HG03469 (cell line): ENCODE measurements around the gene ERGIC3.
"Not testable (repeated sequence)": the region's sequence is repeated elsewhere in the genome, so short reads cannot be mapped to it uniquely, and the experiment has no call there.

ENCODE experiments used
- ATAC-seq: cut with Tn5 transposase; IDR thresholded peaks from one replicate; pipeline ENCODE4 v1.9.1; 2021; ENCODE audit warnings: mild to moderate bottlenecking, moderate library complexity, moderate number of reproducible peaks; ENCODE audit not compliant: unreplicated experiment

Gene ERGIC3

DNA sequence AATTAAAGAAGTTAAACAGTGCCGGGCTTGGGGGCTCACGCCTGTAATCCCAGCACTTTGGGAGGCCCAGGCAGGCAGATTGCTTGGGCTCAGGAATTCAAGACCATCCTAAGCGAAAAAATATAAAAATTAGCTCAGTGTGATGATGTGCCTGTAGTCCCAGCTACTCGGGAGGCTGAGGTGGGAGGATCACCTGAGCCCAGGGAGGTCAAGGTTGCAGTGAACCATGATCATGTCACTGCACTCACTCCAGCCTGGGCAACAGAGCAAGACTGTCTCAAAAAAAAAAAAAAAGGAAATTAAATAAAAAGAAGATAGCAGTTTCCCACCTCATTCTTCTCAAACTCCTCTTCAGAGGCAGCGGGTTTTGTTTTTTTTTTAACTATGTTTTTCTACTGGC is 24.1 kb upstream of the ERGIC3 start:
- ATAC-seq = not testable (repeated sequence)

DNA sequence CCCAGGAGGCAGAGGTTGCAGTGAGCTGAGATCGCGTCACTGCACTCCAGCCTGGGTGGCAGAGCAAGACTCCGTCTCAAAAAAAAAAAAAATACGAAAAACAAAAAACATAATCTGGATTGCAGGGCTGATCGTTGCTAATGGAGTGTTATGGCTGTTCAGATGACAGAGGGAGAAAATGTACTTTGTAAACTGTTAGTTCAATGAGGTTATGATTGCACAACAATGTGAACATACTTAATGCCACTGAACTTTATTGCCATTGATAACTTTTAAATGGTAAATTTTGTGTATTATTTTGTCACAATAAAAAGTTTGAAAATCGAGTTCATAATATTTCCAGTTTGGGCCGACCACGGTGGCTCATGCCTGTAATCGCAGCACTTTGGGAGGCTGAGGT is 22.9 kb upstream of the ERGIC3 start:
- ATAC-seq = no peak

DNA sequence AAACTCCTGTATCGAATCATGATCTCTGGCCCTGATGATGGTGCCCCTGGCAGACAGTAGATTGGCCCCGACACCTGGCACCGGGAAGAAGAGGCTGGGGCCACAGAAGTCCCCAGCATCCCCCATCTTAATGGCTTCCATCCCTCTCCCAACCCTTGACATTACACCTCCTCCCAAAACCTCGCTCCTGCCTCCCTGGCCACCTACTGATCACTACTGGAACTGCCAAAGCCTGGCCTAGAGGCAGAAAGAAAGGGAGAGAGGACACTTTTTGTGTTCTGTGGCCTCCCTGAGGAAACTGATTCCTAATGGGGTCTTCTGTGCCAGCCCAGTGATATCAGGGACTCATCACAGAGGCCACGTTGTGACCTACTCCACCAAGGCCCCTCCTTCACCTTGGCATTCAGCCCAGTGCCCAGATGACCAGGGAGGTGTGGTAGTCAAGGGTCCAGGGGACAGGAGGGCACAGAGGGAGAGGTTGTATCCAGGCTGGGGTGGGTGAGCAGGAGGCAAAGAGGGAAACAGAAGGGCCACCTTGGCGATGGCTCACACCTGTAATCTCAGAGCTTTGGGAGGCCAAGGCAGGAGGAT is 18.5 kb upstream of the ERGIC3 start:
- no peak for ATAC-seq

DNA sequence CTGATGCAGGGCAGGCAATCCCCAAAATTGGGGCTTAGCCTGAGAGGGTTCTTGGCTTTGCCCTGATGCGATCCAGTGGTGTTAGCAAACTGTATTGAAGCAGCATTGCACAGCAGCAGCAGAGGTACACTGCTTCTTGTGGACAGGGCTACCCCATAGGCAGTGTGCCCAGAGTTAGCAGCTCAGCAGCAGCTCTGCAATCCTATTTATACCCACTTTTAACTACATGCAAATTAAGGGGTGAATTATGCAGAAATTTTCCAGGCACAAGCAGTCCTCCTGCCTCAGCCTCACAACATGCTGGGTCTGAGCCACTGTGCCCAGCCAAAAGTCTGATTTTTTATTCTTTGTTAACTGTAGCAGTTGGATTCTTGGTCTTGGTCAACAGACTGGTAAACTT is 16.2 kb upstream of the ERGIC3 start:
- no peak for ATAC-seq

DNA sequence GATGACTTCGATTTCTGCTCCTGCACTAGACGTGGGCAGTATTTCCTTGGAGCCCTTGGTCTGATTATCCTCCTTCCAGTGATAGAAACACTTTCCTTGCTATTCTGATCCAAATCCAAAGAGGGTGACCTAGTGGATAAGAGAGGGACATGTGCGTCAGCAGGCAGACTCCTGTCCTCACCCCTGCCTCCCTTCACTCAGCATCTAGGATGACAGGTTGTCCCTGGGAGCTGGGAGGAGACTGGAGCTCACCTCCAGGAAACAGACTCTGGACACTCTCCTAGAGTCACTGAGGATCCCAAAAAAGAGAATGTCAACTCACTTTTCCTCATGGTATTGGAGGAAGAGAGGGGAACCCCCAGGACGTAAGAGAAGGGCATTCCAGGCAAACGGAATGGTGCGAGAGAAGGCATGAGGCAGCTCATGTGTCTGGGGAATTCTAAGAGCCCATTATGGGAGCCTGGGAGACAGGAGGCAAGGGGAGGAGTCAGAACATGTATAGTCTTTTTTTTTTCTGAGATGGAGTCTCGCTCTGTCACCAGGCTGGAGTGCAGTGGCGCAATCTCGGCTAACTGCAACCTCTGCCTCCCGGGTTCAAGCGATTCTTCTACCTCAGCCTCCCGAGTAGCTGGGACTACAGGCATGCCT is 14.6 kb upstream of the ERGIC3 start:
- ATAC-seq = no peak

DNA sequence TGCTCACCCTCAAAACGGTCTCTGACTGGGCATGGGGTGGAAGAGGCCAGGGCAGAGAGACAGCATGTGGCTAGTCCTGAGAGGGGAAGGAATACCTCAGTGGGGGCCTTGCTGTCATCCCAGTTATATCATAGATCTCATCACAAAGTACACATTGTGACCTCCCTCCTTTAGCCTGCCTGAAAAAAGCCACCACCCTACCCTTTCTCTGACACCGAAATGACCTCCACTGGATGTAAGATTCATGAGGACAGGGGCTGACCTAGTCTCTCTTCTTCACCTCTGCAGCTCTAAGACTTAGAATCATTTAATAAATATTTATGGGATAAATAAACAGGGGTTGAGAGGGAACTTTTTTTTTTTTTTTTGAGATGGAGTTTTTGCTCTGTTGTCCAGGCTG is 12.3 kb upstream of the ERGIC3 start, which contains the start of gene C20orf173:
TSS of gene C20orf173 (minus strand) at position 101 of the 400 bp plus-strand sequence. CDS start 279 bp downstream, outside the sequence.
- ATAC-seq = no peak

DNA sequence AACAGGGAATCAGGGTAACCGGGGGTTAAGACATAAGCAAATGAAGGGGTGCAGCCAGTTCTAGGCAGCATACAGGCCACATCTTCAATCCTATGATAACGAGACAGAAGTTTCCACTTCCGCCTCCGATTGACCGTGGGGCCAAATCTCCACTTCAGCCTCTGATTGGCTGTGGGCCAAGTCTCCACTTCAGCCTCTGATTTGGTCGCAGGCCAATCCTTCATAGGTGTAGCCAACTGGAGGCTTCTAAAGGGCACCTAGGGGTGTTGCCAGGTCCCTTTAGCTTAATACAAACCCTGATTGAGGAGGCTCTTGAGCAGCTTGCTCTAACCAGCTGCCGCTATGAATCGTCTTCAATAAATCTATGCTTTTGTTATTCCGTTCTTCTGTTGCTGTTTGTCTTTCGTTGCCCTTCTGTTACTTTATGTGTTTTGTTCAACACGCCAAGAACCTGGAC is 2.1 kb upstream of the ERGIC3 start:
- no peak for ATAC-seq

DNA sequence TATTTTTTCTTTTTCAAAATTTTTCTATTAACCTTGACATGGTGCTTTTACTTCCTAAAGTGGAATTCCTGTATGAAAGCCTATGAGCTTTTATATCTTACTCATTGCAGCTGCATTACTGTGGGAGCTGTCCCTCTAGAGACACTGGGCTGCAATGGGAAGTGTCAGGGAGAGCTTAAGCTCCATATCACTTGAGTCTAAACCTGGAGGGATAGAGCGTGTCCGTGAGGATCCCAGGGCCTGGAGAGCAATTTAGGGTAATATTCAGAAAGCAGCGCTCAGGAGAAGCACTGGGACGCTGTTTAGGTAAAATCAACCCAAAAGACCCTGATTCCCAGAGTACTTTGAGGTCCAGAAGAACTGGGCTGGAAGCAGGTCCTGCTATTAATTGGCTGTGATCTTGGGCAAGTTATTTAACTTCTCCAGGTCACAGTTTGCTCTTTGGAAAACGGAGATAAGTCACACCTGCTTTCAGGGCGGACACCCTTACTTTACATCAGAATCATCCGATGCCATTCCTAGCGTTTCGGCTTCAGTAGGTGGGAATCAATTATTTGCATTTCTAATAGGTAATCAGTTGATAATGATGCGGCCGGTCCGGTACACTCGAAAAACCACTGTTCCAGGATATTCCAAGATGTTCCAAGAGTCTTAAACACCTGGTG is 628 bp upstream of the ERGIC3 start:
- ATAC-seq = no peak

DNA sequence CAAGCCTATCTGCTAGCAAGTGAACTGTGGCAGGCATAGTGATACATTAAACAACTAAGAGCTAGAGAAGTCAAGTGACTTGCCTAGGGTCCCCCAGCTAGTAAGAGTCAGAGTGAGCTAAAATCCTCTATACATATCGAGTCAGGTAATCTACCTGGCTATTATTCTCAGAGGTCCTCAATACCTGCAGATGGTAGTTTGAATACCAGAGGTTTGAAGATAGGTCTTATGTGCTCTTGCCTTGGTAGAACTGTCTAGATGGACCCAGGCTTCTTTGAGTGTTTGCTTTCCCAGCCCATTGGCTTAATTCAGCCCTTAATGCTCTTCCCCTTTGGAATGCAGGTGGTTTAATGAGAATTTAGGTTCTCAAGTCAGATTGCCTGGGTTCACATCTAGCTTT is 1.1 kb downstream of the ERGIC3 start:
- ATAC-seq = no peak

DNA sequence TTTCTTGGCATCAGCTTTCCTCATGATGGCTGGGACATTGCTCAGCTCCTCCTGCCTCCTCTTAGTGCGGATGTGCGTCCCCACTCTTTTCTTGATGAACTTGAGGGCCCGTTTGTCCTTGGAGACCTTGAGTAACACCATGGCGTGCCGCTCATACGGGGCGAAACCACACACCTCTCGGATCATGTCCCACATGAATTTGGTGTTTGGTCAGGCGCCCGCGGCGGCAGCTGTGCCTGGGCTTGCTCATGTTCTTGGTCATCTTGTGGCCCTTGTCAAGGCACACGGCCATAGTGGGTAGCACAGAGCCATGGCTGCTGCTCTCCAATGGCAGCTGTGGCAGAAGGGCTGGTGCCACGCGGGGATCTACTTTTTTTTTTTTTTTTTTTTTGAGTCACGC is 2.6 kb downstream of the ERGIC3 start:
- ATAC-seq = no peak

DNA sequence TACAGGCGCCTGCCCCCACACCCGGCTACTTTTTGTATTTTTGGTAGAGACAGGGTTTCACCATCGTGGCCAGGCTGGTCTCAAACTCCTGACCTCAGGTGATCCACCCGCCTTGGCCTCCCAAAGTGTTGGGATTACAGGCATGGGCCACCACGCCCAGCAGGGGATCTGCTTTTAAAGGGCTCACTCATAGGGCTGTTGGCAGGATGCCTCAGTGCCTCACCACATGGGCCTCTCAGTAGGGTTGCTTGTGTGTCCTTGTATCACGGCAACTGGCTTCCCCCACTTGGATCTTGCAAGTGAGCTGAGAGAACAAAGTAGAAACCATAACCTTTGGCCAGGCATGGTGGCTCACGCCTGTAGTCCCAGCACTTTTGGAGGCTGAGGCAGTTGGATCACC is 3.1 kb downstream of the ERGIC3 start:
- ATAC-seq = not testable (repeated sequence)

DNA sequence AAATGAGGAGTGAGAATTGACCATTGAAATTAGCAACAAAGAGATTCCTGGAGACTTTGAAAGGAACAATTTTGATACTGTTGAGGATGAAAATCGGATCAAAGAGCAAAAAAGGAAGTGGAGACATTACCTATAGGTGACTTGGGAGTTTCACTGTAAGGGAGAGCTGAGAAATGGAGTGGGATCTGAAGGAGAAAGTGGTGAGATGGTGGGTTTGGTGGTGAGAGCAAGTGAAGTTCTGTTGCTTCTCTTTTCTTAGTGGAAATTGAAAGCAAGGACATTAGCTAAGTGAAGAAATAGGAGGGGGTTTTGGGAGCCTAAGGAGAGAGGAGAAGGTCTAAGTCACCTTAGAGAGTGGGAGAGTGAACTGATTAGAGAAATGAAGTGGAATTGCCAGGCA is 4.2 kb downstream of the ERGIC3 start:
- ATAC-seq = no peak

DNA sequence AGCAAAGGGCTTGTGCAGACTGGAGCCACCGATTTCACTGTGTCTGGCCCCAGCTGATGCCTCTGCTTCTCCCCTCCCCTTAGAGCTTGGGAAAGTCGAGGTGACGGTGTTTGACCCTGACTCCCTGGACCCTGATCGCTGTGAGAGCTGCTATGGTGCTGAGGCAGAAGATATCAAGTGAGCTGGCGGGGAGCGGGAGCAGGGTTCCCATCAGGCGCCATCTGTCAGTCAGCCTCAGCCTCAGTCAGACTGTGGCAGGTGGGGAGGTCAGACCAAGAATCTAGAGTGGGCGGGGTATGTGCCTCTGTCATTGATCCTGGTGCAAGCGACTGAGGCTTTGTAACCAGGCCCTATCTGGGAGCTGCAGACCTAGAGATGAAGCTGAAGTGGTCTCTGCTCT is 5.5 kb downstream of the ERGIC3 start:
- ATAC-seq = no peak

DNA sequence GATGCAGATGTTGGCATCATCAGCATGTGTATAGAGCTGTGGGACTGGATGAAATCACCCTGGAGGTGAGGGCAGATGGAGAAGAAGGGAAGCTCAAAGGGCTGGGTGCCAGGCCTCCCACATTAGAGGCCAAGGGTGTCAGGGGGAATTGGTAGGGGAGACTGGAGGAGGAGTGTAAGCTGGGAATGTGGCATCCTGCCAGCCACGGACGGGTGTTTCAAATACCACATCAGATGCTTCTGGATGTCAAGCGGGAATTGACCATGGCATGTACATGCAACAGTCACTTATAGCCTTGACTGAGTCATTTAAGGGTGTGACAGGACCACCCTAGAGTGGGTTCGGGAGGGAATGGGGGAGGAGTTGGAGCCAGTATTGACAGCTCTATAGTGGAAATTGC is 9.6 kb downstream of the ERGIC3 start:
- no peak for ATAC-seq

DNA sequence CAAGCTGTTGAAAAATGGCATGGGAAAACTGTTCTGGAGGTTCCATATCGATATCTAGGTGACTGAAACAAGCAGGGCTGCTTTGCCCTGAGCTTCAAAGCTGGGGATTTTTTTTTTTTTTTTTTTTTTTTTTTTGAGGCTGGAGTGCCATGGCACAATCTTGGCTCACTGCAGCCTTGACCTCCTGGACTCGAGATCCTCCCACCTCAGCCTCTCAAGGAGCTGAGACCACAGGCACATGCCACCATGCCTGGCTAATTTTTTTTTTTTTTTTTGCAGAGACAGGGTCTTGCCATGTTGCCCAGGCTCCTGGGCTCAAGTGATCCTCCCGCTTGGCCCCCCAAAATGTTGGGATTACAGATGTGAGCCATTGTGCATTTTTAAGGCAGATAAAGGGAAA is 11.0 kb downstream of the ERGIC3 start:
- ATAC-seq = no peak

DNA sequence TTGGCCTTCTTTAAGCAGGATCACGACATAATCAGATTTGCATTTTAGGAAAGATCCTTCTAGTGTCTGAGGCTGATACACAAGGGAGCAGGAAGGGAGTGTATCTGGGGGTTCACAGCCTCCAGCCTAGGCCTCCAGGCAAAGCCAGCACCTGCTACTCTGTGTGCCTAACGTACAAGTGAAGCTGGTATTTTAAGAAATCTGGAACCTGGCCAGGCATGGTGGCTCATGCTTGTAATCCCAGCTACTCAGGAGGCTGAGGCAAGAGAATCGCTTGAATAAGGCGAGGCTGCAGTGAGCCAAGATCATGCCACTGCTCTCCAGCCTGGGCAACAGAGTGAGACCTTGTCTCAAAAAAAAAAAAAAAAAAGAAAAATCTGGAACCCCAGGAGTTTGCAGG is 13.6 kb downstream of the ERGIC3 start:
- ATAC-seq = not testable (repeated sequence)

DNA sequence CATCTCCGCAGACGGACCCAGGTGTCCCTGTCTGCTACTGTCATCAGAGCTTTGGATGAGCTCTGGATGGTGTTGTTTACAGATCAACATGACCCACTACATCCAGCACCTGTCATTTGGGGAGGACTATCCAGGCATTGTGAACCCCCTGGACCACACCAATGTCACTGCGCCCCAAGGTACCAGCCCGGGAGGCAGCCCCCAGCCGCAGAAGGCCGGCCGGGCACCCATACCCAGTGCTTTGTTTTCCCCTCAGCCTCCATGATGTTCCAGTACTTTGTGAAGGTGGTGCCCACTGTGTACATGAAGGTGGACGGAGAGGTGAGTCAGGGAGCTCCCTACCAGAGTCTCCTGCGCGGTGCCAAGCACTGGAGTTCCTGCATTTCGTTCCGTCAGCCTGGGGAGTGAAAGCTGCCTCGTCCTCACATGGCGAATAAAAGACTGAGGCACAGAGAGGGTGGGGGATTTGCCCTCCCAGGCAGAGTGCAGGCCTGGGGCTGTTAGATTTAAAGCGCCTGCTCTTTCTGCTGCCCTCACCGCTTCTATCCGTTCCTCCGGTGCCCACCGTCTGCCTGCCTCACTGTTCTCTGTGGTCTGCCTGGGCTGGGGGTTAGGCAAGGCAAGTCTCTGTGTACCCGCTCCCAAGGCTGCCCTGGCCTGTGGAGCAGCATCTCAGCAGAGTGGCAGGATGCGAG is 14.2 kb downstream of the ERGIC3 start:
- ATAC-seq = no peak

DNA sequence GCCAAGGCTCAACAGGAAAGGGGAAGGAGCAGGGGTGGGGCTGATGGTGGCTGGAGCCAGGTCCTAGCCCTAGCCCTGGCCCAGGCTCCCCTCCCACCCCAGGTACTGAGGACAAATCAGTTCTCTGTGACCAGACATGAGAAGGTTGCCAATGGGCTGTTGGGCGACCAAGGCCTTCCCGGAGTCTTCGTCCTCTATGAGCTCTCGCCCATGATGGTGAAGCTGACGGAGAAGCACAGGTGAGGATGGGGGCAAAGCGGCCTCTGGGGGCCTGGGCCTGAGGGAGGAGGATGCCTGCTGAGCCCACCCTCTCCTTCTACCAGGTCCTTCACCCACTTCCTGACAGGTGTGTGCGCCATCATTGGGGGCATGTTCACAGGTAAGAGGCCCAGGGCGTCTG is 15.0 kb downstream of the ERGIC3 start:
- no peak for ATAC-seq

DNA sequence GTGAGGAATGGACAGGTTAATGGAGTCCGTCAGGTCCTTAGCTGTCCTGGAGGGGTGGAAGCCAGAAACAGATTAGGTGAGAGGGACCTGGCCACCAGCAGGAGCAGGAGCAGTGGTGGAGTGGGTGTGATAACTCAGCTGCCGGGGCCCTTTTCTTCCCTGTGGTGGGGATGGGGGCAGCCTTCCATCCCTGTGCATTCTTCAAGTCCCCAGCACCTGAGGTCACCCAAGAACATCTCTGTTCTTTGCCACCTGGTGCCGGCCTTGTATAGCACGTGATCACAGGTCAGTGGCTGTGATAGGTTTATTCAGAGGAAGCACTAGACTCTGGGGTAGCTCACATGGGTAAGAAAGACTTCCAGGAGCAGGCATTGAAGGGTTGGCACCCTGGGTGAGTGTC is 16.6 kb downstream of the ERGIC3 start:
- no peak for ATAC-seq

DNA sequence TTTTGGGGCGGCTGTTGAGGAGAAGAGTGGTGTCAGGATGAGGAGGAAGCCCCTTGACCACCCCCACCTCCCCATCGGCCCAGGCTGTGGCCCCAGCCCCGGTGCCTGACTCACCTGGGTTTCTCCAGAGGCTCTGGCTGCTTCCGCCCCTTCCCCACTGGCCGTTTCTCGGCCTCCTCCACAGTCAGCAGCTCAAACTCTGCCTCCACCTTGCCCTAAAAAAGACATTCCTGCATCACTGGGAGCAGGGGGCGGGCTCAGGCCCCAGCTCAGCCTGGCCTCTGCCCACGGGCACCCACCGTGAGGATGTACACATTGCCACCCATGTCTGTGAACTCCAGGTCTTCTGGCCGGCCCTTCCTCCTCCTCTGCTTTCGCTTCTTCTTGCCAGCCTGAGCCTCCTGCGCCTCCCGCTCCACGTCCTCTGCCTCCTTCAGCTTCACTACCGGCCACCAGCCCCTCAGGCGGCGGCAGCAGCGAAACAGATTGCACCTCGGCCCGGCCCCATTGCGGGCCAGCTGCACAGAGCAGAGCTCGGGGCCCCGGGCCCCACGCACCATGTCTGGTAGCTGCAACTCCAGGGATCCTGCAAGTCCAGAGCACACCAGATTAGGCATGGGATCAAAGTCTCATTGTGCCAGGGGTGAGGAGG is 17.3 kb downstream of the ERGIC3 start:
- no peak for ATAC-seq

DNA sequence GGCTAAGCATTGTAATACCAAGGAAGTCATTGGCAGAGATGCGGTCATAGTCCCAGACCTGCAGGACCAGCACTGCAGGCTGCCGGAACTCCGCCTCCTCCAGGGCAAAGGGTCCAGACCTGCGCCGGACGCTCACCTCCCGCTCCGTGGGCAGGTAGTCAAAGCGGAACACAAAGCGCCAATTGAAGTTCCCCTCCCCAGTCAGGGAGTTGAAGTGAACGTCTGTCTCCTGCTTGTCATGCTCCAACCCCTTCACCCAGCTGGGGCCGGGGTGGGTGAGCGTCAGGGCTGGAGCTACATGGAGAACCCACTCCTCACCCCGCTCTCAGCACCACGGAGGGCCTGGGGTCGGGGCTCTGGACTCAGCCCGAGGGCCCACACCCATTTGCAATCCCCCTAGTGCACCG is 18.2 kb downstream of the ERGIC3 start:
- no peak for ATAC-seq
